Stimulated activated CD4-positive, alpha-beta T cell treated with anti-CD3 and anti-CD28 coated beads, Interleukin-1b, Interleukin-23, amount 100 ng/mL, for 1 hour (primary cell): ENCODE measurements around the gene AQR.
"Not testable (repeated sequence)": the region's sequence is repeated elsewhere in the genome, so short reads cannot be mapped to it uniquely, and the experiment has no call there.

Experiments used
- DNase-seq, 2 donors: peaks; one replicate each; pipeline ENCODE4 v3.0.0-alpha.2; 2020; ENCODE audit warnings: low read depth in 2 of 2

The AQR gene

GRCh38 chr15:34813446-34814190 lies 155.9 kb downstream of the AQR start:
- no peak for DNase-seq

GRCh38 chr15:34812868-34813365 lies 156.6 kb downstream of the AQR start:
- DNase-seq: not testable (repeated sequence)

- DNase-seq: no peak
These were observed 157.2 kb downstream of the AQR start for GRCh38 chr15:34812369-34812768.

GRCh38 chr15:34810443-34811129 lies 159.0 kb downstream of the AQR start:
- no peak for DNase-seq

GRCh38 chr15:34809186-34809585 lies 160.4 kb downstream of the AQR start:
- DNase-seq: no peak

- no peak for DNase-seq
These were observed 161.5 kb downstream of the AQR start for GRCh38 chr15:34808016-34808415.

GRCh38 chr15:34807241-34807640 lies 162.3 kb downstream of the AQR start:
- DNase-seq: not testable (repeated sequence)

- no peak for DNase-seq
These were observed 164.8 kb downstream of the AQR start for GRCh38 chr15:34804776-34805175.

GRCh38 chr15:34804113-34804512 lies 165.4 kb downstream of the AQR start:
- DNase-seq: no peak

- DNase-seq: no peak
These were observed 166.5 kb downstream of the AQR start for GRCh38 chr15:34802803-34803750.

GRCh38 chr15:34802371-34802770 lies 167.2 kb downstream of the AQR start:
- DNase-seq: no peak
